Caco-2 (cell line): ENCODE results near the gene CAVIN1. TPM values are rescaled to one million over a fixed set of nuclear protein-coding genes. Genes with fewer than 3 reads are reported as not detected.

Source experiments
- BruUV-seq: library from RNA; stranded (reverse); fragments of 400-500 nt; replicated peaks from 2 replicates; lab custom pipeline; 2021; lab: Mats Ljungman, UMichigan
- CTCF ChIA-PET: fragments of 300-600 bp; sonication (Branson Sonifier 250); formaldehyde crosslinking; loops from one replicate; lab custom pipeline; 2022; ENCODE audit warnings: antibody characterized with exemption; lab: Charles Lee
- POLR2A ChIA-PET: fragments of 300-600 bp; sonication (Branson Sonifier 250); formaldehyde crosslinking; loops from one replicate; lab custom pipeline; 2022; ENCODE audit warnings: antibody characterized with exemption; lab: Charles Lee
- DNase-seq, 2 experiments: peaks; one replicate each; pipeline versions ENCODE4 v3.0.0 to v3.0.0-alpha.2; 2020 to 2022
- H3K27me3 ChIP-seq: replicated peaks from 2 replicates; pipeline ENCODE4 v1.6.0; 2011; ENCODE audit warnings: low read length; ENCODE audit not compliant: control insufficient read depth, insufficient read depth
- H3K36me3 ChIP-seq: 2 replicates; pipeline ENCODE4 v1.5.1; 2011; ENCODE audit warnings: low read length; ENCODE audit not compliant: control insufficient read depth, insufficient read depth
- H3K4me1 ChIP-seq: fragments of 250-450 bp; sonication (Bioruptor Pico); 2 replicates; pipeline ENCODE4 v1.5.1; 2020; ENCODE audit warnings: mild to moderate bottlenecking
- H3K4me3 ChIP-seq: 2 replicates; pipeline ENCODE4 v1.5.1; 2011; ENCODE audit warnings: low read depth, mild to moderate bottlenecking, control low read depth, low read length
- H3K9me3 ChIP-seq: fragments of 250-450 bp; sonication (Bioruptor Pico); 2 replicates; pipeline ENCODE4 v1.5.1; 2020; ENCODE audit warnings: mild to moderate bottlenecking, moderate library complexity
- H3K27ac Mint-ChIP-seq: one replicate; pipeline ENCODE4 v1.8.0; 2022; ENCODE audit warnings: mixed read lengths; ENCODE audit not compliant: unreplicated experiment
- H3K27me3 Mint-ChIP-seq: one replicate; pipeline ENCODE4 v1.8.0; 2022; ENCODE audit warnings: mixed read lengths; ENCODE audit not compliant: insufficient read depth, unreplicated experiment
- H3K36me3 Mint-ChIP-seq: one replicate; pipeline ENCODE4 v1.8.0; 2022; ENCODE audit warnings: mild to moderate bottlenecking, mixed read lengths; ENCODE audit not compliant: insufficient read depth, unreplicated experiment
- H3K4me1 Mint-ChIP-seq: one replicate; pipeline ENCODE4 v1.8.0; 2022; ENCODE audit warnings: low read depth, mixed read lengths; ENCODE audit not compliant: unreplicated experiment
- H3K4me3 Mint-ChIP-seq: one replicate; pipeline ENCODE4 v1.8.0; 2022; ENCODE audit warnings: mild to moderate bottlenecking, moderate library complexity, mixed read lengths; ENCODE audit not compliant: unreplicated experiment
- H3K9me3 Mint-ChIP-seq: one replicate; pipeline ENCODE4 v1.8.0; 2022; ENCODE audit warnings: mixed read lengths; ENCODE audit not compliant: unreplicated experiment
- CTCF ChIP-seq, 2 experiments: fragments of 200-600 bp in 1 of 2; IDR thresholded peaks; 1 replicate in 1 of 2; 2 replicates in 1 of 2; pipeline versions ENCODE4 v1.5.1 to v1.8.0; 2011 to 2022; ENCODE audit warnings: antibody characterized with exemption in 1 of 2, control low read depth in 1 of 2, inconsistent platforms in 1 of 2, low read depth in 1 of 2, low read length in 1 of 2, mild to moderate bottlenecking in 1 of 2, moderate library complexity in 1 of 2; ENCODE audit not compliant: insufficient read depth in 1 of 2, severe bottlenecking in 1 of 2, unreplicated experiment in 1 of 2
- intact Hi-C: fragments of 100-400 bp; cut with micrococcal nuclease; formaldehyde crosslinking; loops from one replicate; pipeline ENCODE4 v1.10.0; 2022; ENCODE audit not compliant: unreplicated experiment
- total RNA-seq: library from RNA; stranded (reverse); gene quantifications from 2 replicates; pipeline ENCODE4 v1.2.3, GENCODE V29; 2022

Gene CAVIN1
- total RNA-seq, 1 experiment from 2014 or later: 173 TPM

GRCh38 chr17:42459256-42459800, 36.3 kb upstream of the CAVIN1 start:
- DNase-seq: peak; percentile 54 to 68
- POLR2A ChIA-PET: interaction anchor here (1.1 kb wide), 1 partner anchor 36 kb away, joined by 4 read pairs; the partner anchor contains the start of gene CAVIN1

GRCh38 chr17:42458497-42459255, 35.6 kb upstream of the CAVIN1 start, which contains the start of gene ATP6V0A1:
Gene ATP6V0A1 (plus strand): TSS chr17:42458878. CDS start chr17:42460895, 2,017 bp downstream.
- Mint-ChIP-seq H3K4me3 (peak within 1 kb of the TSS; percentile 100), H3K9me3 (no peaks in the 10 kb centered on the region), H3K27ac (peak within 1 kb of the TSS; percentile 98), H3K4me1 (peaks cover 30% of the 10 kb centered on the region), H3K36me3 (peaks cover 47% of the 10 kb centered on the region), H3K27me3 (no peaks in the 10 kb centered on the region)
- CTCF ChIA-PET: interaction anchor here (1.2 to 1.5 kb wide), 2 partner anchors 20 to 30 kb away, joined by 3 to 5 read pairs; no protein-coding TSS in a partner anchor
- H3K27me3 ChIP-seq: no peaks in the 10 kb centered on the region
- peak; percentile 96 to 97 for DNase-seq
- BruUV-seq: no TSS peak
- H3K36me3 ChIP-seq: 0 out of 2 replicates have a peak, but pooled peaks cover 1% of the 10 kb centered on the region
- POLR2A ChIA-PET: interaction anchor here (1.1 kb wide), 1 partner anchor 36 kb away, joined by 4 read pairs; the partner anchor contains the start of gene CAVIN1
- no peaks in the 10 kb centered on the region for H3K9me3 ChIP-seq
- H3K4me1 ChIP-seq: peaks cover 28% of the 10 kb centered on the region
- H3K4me3 ChIP-seq: peak within 1 kb of the TSS; percentile 82
- intact Hi-C loops: loop anchor here (1.0 to 2.0 kb wide), 3 partner anchors 9 to 72 kb away; partner anchors contain the start of gene CAVIN1
- TF ChIP-seq CTCF (IDR thresholded peaks at IDR 0.05; ENCODE audit: insufficient read depth in 1 of 2, low read depth in 1 of 2, low read length in 1 of 2, severe bottlenecking in 1 of 2, unreplicated experiment in 1 of 2): no peak

More at GRCh38 chr17:42459256-42459800, 36.3 kb upstream of the CAVIN1 start:
- H3K27me3 ChIP-seq: no peaks in the 10 kb centered on the region
- BruUV-seq: TSS peak; percentile 83
- Mint-ChIP-seq H3K27me3 (no peaks in the 10 kb centered on the region), H3K36me3 (peaks cover 50% of the 10 kb centered on the region), H3K9me3 (no peaks in the 10 kb centered on the region), H3K4me3 (peak overlapping the region; percentile 100), H3K4me1 (peaks cover 35% of the 10 kb centered on the region), H3K27ac (peak overlapping the region; percentile 98)
- peaks cover 33% of the 10 kb centered on the region for H3K4me1 ChIP-seq
- H3K9me3 ChIP-seq: no peaks in the 10 kb centered on the region
- TF ChIP-seq CTCF (IDR thresholded peaks at IDR 0.05; ENCODE audit: insufficient read depth in 1 of 2, low read depth in 1 of 2, low read length in 1 of 2, severe bottlenecking in 1 of 2, unreplicated experiment in 1 of 2): peak; percentile 32 to 51
- peak overlapping the region; percentile 82 for H3K4me3 ChIP-seq
- intact Hi-C loops: loop anchor here (2.0 kb wide), 2 partner anchors 37 to 71 kb away; partner anchors contain the start of gene CAVIN1
- CTCF ChIA-PET: interaction anchor here (0.7 to 1.5 kb wide), 3 partner anchors 17 to 31 kb away, joined by 3 to 5 read pairs (median 3); no protein-coding TSS in a partner anchor
- H3K36me3 ChIP-seq: 0 out of 2 replicates have a peak, but pooled peaks cover 1% of the 10 kb centered on the region
